Nephron (organoid): ENCODE results near the gene CACNA2D1.

Experiments
- H3K27ac Mint-ChIP-seq, 3 experiments: 2 replicates each; pipeline ENCODE4 v1.8.0; 2020; ENCODE audit warnings: mixed read lengths in 3 of 3, mild to moderate bottlenecking in 2 of 3, moderate library complexity in 1 of 3
- H3K27me3 Mint-ChIP-seq: 2 replicates; pipeline ENCODE4 v1.8.0; 2021; ENCODE audit warnings: low read depth, mild to moderate bottlenecking, moderate library complexity, mixed read lengths
- H3K36me3 Mint-ChIP-seq: 2 replicates; pipeline ENCODE4 v1.8.0; 2020; ENCODE audit warnings: low read depth, mixed read lengths
- H3K4me1 Mint-ChIP-seq: 2 replicates; pipeline ENCODE4 v1.8.0; 2020; ENCODE audit warnings: mixed read lengths
- H3K4me3 Mint-ChIP-seq, 3 experiments: 2 replicates each; pipeline ENCODE4 v1.8.0; 2020; ENCODE audit warnings: mild to moderate bottlenecking in 3 of 3, mixed read lengths in 3 of 3, moderate library complexity in 2 of 3
- H3K9me3 Mint-ChIP-seq: 2 replicates; pipeline ENCODE4 v1.8.0; 2020; ENCODE audit warnings: mixed read lengths
- TF ChIP-seq, protein P1 (sequence below), 3 experiments: fragments of 200-600 bp; sonication (generic); IDR thresholded peaks; one replicate each; pipeline ENCODE4 v1.5.0; 2021; ENCODE audit warnings: antibody characterized with exemption in 3 of 3; ENCODE audit not compliant: unreplicated experiment in 3 of 3

The CACNA2D1 gene

GRCh38 chr7:82050792-82051191, 392.8 kb downstream of the CACNA2D1 start:
- TF ChIP-seq, protein P1, sequence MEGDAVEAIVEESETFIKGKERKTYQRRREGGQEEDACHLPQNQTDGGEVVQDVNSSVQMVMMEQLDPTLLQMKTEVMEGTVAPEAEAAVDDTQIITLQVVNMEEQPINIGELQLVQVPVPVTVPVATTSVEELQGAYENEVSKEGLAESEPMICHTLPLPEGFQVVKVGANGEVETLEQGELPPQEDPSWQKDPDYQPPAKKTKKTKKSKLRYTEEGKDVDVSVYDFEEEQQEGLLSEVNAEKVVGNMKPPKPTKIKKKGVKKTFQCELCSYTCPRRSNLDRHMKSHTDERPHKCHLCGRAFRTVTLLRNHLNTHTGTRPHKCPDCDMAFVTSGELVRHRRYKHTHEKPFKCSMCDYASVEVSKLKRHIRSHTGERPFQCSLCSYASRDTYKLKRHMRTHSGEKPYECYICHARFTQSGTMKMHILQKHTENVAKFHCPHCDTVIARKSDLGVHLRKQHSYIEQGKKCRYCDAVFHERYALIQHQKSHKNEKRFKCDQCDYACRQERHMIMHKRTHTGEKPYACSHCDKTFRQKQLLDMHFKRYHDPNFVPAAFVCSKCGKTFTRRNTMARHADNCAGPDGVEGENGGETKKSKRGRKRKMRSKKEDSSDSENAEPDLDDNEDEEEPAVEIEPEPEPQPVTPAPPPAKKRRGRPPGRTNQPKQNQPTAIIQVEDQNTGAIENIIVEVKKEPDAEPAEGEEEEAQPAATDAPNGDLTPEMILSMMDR (IDR thresholded peaks at IDR 0.05; ENCODE audit: unreplicated experiment in 3 of 3): no peak
- H3K4me1 Mint-ChIP-seq: peaks cover 10% of the 10 kb centered on the region
- H3K4me3 Mint-ChIP-seq: no peak overlapping the region
- H3K27me3 Mint-ChIP-seq: no peaks in the 10 kb centered on the region
- H3K9me3 Mint-ChIP-seq: no peaks in the 10 kb centered on the region
- H3K27ac Mint-ChIP-seq: peak overlapping the region in 2 of 3 experiments; percentile 8 to 62
- H3K36me3 Mint-ChIP-seq: no peaks in the 10 kb centered on the region

DNA sequence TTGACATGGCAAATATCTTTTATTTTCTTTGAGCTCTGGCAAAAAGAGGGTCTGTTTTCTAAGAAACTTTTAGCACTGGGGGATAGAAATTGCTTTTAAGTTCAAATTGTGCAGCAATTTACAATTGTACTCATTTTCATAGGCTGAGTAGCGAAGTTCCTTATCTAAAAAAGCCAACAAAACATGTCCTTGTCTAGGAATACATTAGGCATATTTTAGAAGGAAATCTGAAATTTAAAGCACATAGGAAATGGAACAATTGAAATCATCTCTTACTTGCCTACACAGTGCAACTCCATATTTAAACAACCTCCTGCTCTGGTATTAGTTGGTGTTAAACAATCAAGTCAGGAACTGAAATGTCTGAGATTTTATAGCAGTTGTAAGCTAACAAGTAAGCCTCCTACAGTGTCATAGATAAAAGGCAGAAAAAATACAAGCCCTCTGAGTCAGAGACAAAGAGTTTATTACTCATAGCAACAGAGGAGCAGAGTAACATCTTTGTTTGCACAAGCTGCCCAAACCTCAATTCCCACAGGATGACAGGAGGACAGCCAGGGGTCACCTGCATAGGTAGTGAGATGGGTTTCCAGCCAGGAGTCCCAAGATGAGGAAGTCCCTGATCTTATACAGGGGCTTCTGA, 393.6 kb downstream of the CACNA2D1 start:
- H3K36me3 Mint-ChIP-seq: no peaks in the 10 kb centered on the region
- no peaks in the 10 kb centered on the region for H3K9me3 Mint-ChIP-seq
- H3K4me3 Mint-ChIP-seq: no peak overlapping the region
- peaks cover 10% of the 10 kb centered on the region for H3K4me1 Mint-ChIP-seq
- TF ChIP-seq, protein P1 (IDR thresholded peaks at IDR 0.05; ENCODE audit: unreplicated experiment in 3 of 3): no peak
- H3K27me3 Mint-ChIP-seq: no peaks in the 10 kb centered on the region
- H3K27ac Mint-ChIP-seq: peak overlapping the region; percentile 8 to 62 (median 25)

DNA sequence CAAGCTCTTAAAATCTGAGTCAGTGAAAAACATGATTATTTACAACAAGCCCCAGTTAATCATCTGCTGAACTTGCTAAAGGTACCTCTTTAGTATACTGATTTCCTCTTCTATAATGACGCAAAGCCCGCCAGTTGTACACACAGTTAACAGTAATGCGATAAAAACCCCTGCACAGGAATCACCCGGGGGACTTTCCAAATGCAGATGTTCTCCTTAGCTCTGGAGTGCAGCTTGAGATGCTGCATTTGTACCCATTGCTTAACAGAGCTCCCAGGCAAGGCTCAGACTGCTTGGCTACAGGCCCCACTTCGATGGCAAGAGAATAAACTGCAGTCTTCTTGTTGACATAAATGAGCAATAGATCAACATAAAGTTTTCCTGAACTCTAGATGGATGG, 394.1 kb downstream of the CACNA2D1 start:
- peak overlapping the region; percentile 8 to 62 (median 25) for H3K27ac Mint-ChIP-seq
- TF ChIP-seq, protein P1 (IDR thresholded peaks at IDR 0.05; ENCODE audit: unreplicated experiment in 3 of 3): no peak
- no peak overlapping the region for H3K4me3 Mint-ChIP-seq
- H3K4me1 Mint-ChIP-seq: peaks cover 10% of the 10 kb centered on the region
- H3K27me3 Mint-ChIP-seq: no peaks in the 10 kb centered on the region
- no peaks in the 10 kb centered on the region for H3K36me3 Mint-ChIP-seq
- H3K9me3 Mint-ChIP-seq: no peaks in the 10 kb centered on the region

DNA sequence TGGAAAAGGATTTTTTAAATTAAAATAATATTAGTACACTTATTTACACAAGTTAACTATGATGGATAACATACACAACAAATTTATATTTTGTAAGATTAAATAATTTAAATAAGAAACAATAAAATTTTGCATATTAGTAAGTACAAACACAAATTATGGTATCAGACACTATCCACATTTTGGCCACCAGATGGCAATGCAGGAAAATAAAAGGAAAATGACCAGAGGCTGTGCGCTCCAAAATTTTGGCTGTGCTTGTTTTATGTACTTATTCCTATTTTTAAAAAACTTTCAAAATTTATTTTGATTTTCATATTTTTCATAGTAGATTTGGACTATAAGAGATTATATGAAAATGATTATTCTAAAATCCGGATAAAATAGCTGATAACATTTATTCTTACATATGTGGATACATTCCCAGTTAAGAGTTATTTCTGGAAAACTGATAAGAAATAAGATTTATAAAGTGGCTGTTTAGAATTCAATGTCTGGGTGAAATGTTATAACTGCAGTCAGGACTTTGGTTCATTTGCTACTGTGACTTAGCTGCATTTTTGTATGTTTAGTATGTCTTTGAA, 399.0 kb downstream of the CACNA2D1 start:
- Mint-ChIP-seq H3K27ac (no peak overlapping the region), H3K9me3 (no peaks in the 10 kb centered on the region), H3K27me3 (peaks cover 3% of the 10 kb centered on the region), H3K36me3 (peaks cover 4% of the 10 kb centered on the region), H3K4me1 (peaks cover 3% of the 10 kb centered on the region), H3K4me3 (no peak overlapping the region)
- TF ChIP-seq, protein P1 (IDR thresholded peaks at IDR 0.05; ENCODE audit: unreplicated experiment in 3 of 3): peak; percentile 69 to 90 (median 85)

DNA sequence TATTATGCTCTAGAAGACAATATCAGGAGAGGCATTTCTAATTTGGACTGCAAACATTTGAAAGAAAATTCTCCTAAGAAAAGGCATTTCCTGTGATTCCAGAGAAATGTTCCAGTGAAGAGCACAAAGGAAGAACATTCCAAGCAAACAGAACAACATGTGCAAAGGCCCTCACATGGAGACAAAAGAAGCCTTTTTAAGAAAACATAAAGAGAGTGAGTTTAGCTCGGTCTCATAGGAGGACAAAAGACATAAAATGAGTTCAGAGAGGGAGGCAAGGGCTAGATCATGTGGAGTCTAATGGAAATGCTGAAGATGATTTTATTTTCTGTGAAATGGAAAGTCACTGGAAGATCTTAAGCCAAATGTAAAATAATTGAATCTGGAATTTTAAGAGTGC, 404.0 kb downstream of the CACNA2D1 start:
- peaks cover 3% of the 10 kb centered on the region for H3K27me3 Mint-ChIP-seq
- H3K36me3 Mint-ChIP-seq: peaks cover 4% of the 10 kb centered on the region
- no peak overlapping the region for H3K4me3 Mint-ChIP-seq
- TF ChIP-seq, protein P1 (IDR thresholded peaks at IDR 0.05; ENCODE audit: unreplicated experiment in 3 of 3): no peak
- H3K9me3 Mint-ChIP-seq: no peaks in the 10 kb centered on the region
- peaks cover 14% of the 10 kb centered on the region for H3K4me1 Mint-ChIP-seq
- peak overlapping the region in 1 of 3 experiments; percentile 12 for H3K27ac Mint-ChIP-seq
